ENCODE measurements around the gene ANKRD60. TPM values are rescaled to one million over a fixed set of nuclear protein-coding genes. Genes with fewer than 3 reads are reported as not detected.

ANKRD60 gene
- polyA plus RNA-seq, 2 of the 4 experiments (the other 2 are of a cell fraction), result not detected

DNA sequence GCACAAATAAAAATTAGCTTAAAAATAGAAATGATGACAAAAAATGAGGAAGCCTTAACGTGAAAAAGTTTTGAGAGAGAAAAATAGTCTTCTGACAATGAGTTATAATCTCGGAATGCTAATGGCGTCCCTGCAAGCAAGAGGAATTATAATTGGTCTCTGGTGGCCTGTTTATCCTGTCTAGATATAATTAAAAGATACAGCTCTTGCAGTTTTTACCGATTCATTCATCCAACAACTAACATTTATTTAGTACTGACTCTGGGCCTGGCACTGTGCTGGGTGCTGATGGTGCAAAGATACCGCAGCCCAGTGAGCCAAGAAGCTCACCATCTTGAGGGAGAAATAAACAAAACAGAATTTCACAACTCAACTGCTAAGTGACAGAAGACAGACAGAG is 31.6 kb upstream of the ANKRD60 start:
- ATAC-seq, result no peak
- Histone ChIP-seq H3K4me2 (no peak overlapping the region), H3K27ac (no peak overlapping the region), H3K9me3 (no peaks in the 10 kb centered on the region), H3K4me3 (no peak overlapping the region), H3K4me1 (no peaks in the 10 kb centered on the region)
- FAIRE-seq, result no peak
- WGBS (ENCODE audit: missing lambda C conversion rate), result 79% methylated on average over 5 of the region's 5 CpGs
- ChIA-PET CTCF (interaction anchor here (0.8 to 2.7 kb wide), 3 partner anchors 15 to 83 kb away, joined by 3 to 10 read pairs (median 3); no protein-coding TSS in a partner anchor), POLR2A (no interaction called here)
- no peak for DNase-seq (ENCODE audit: low read depth in 1 of 2, low spot score in 1 of 2)
- TF ChIP-seq USF2 (IDR thresholded peaks at IDR 0.05) (no peak), RNF2 (IDR thresholded peaks at IDR 0.05; ENCODE audit: borderline replicate concordance, low read depth) (no peak), HOXB5 (CRISPR knock-in tag; IDR thresholded peaks at IDR 0.05) (no peak), RCOR1 (IDR thresholded peaks at IDR 0.05; ENCODE audit: low read depth, low read length) (no peak), CBX2 (IDR thresholded peaks at IDR 0.05; ENCODE audit: borderline replicate concordance, low read depth) (no peak), HEYL (CRISPR knock-in tag; IDR thresholded peaks at IDR 0.05) (no peak)
- TF ChIP-seq, protein P1, sequence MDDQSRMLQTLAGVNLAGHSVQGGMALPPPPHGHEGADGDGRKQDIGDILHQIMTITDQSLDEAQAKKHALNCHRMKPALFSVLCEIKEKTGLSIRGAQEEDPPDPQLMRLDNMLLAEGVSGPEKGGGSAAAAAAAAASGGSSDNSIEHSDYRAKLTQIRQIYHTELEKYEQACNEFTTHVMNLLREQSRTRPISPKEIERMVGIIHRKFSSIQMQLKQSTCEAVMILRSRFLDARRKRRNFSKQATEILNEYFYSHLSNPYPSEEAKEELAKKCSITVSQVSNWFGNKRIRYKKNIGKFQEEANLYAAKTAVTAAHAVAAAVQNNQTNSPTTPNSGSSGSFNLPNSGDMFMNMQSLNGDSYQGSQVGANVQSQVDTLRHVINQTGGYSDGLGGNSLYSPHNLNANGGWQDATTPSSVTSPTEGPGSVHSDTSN (IDR thresholded peaks at IDR 0.05), result no peak
- TF ChIP-seq, protein P2, sequence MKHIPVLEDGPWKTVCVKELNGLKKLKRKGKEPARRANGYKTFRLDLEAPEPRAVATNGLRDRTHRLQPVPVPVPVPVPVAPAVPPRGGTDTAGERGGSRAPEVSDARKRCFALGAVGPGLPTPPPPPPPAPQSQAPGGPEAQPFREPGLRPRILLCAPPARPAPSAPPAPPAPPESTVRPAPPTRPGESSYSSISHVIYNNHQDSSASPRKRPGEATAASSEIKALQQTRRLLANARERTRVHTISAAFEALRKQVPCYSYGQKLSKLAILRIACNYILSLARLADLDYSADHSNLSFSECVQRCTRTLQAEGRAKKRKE (CRISPR knock-in tag; IDR thresholded peaks at IDR 0.05; ENCODE audit: low read depth), result no peak

DNA sequence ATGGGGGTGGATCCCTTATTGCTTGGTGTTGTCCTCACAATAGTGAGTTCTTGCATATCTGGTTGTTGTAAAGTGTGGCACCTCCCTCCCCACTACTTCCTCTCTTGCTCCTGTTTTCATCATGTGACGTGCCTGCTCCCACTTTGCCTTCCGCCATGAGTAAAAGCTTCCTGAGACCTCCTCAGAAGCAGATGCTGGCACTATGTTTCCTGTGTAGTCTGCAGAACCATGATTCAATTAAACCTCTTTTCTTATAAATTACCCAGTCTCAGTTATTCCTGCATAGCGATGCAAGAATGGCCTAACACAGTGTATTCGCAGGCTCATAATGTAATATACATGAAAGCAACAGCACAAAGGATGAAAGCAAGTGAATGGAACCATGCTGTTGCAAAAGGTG is 28.4 kb upstream of the ANKRD60 start:
- Histone ChIP-seq H3K4me3 (no peak overlapping the region), H3K9me3 (peaks cover 5% of the 10 kb centered on the region; the same call in 2 of the 3 replicates), H3K4me2 (no peak overlapping the region), H3K4me1 (peaks cover 9% of the 10 kb centered on the region), H3K27ac (no peak overlapping the region)
- FAIRE-seq, result no peak
- no peak for ATAC-seq
- TF ChIP-seq HOXB13 (CRISPR knock-in tag; IDR thresholded peaks at IDR 0.05; ENCODE audit: low read depth) (no peak), HES2 (IDR thresholded peaks at IDR 0.05) (no peak), MAFK (IDR thresholded peaks at IDR 0.05; ENCODE audit: partially characterized antibody) (no peak), ZFP36 (IDR thresholded peaks at IDR 0.05; ENCODE audit: borderline replicate concordance, partially characterized antibody) (no peak), HDAC2 (IDR thresholded peaks at IDR 0.05) (no peak), JUNB (IDR thresholded peaks at IDR 0.05) (no peak), CHD4 (IDR thresholded peaks at IDR 0.05; ENCODE audit: borderline replicate concordance) (no peak), JUN (IDR thresholded peaks at IDR 0.05) (no peak), CTCF (IDR thresholded peaks at IDR 0.05) (no peak), USF2 (IDR thresholded peaks at IDR 0.05) (no peak), RNF2 (IDR thresholded peaks at IDR 0.05; ENCODE audit: borderline replicate concordance, low read depth) (no peak), GATA3 (IDR thresholded peaks at IDR 0.05; ENCODE audit: borderline replicate concordance) (no peak), HEYL (CRISPR knock-in tag; IDR thresholded peaks at IDR 0.05) (no peak), NR3C1 (IDR thresholded peaks at IDR 0.05) (no peak), HOXB5 (CRISPR knock-in tag; IDR thresholded peaks at IDR 0.05) (no peak), ZC3H11A (IDR thresholded peaks at IDR 0.05) (no peak)
- TF ChIP-seq, protein P2 (CRISPR knock-in tag; IDR thresholded peaks at IDR 0.05; ENCODE audit: low read depth), result no peak
- TF ChIP-seq, protein P3, sequence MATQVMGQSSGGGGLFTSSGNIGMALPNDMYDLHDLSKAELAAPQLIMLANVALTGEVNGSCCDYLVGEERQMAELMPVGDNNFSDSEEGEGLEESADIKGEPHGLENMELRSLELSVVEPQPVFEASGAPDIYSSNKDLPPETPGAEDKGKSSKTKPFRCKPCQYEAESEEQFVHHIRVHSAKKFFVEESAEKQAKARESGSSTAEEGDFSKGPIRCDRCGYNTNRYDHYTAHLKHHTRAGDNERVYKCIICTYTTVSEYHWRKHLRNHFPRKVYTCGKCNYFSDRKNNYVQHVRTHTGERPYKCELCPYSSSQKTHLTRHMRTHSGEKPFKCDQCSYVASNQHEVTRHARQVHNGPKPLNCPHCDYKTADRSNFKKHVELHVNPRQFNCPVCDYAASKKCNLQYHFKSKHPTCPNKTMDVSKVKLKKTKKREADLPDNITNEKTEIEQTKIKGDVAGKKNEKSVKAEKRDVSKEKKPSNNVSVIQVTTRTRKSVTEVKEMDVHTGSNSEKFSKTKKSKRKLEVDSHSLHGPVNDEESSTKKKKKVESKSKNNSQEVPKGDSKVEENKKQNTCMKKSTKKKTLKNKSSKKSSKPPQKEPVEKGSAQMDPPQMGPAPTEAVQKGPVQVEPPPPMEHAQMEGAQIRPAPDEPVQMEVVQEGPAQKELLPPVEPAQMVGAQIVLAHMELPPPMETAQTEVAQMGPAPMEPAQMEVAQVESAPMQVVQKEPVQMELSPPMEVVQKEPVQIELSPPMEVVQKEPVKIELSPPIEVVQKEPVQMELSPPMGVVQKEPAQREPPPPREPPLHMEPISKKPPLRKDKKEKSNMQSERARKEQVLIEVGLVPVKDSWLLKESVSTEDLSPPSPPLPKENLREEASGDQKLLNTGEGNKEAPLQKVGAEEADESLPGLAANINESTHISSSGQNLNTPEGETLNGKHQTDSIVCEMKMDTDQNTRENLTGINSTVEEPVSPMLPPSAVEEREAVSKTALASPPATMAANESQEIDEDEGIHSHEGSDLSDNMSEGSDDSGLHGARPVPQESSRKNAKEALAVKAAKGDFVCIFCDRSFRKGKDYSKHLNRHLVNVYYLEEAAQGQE (IDR thresholded peaks at IDR 0.05), result no peak
- TF ChIP-seq, protein P1 (IDR thresholded peaks at IDR 0.05), result no peak
- DNase-seq (ENCODE audit: low read depth in 1 of 2, low spot score in 1 of 2), result no peak
- WGBS (ENCODE audit: missing lambda C conversion rate), result 96% methylated on average over 4 of the region's 4 CpGs
- POLR2A ChIA-PET, result no interaction called here
- CTCF ChIA-PET, result interaction anchor here (0.9 kb wide), 1 partner anchor 11 kb away, joined by 5 read pairs; no protein-coding TSS in a partner anchor

Data from A549 (cell line).